Measurements from ENCODE around the gene LIMA1.

- TF ChIP-seq CTCF (IDR thresholded peaks at IDR 0.05; ENCODE audit: borderline replicate concordance, extremely low read depth, low read length, poor library complexity, severe bottlenecking) (no peak), EZH2 (IDR thresholded peaks at IDR 0.05; ENCODE audit: borderline replicate concordance, low read depth, low read length, severe bottlenecking) (no peak)
These were observed 13.7 kb upstream of the LIMA1 start for GRCh38 chr12:50297027-50297426.

Measured in DND-41 (cell line).